Stimulated activated CD4-positive, alpha-beta T cell treated with anti-CD3 and anti-CD28 coated beads, Interleukin-12 subunit alpha, Interleukin-12 subunit beta, amount 100 ng/mL, for 24 hours (primary cell): ENCODE measurements around the gene SPATS2.
"Not testable (repeated sequence)": the region's sequence is repeated elsewhere in the genome, so short reads cannot be mapped to it uniquely, and the experiment has no call there.

Source experiments
- DNase-seq, 2 experiments: peaks; one replicate each; pipeline ENCODE4 v3.0.0-alpha.2; 2020; ENCODE audit warnings: low read depth in 2 of 2

Gene SPATS2

DNA sequence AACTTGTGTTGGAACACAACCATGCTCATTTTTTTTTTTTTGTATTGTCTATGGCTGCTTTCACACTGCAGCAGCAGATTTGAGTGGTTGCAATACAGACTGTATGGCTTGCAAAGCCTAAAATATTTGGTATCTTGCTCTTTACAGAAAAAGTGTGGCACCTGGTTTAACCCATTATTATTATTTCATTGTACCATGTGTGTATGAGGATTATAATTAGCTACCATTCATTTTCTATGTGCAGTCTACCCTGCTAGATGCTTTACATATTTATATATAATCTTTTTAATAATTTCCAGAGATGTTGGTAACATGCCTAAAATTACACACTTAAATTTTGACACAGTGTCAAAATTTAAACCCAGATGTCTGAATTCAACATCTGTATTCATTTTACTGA is 37.7 kb downstream of the SPATS2 start:
- no peak for DNase-seq

DNA sequence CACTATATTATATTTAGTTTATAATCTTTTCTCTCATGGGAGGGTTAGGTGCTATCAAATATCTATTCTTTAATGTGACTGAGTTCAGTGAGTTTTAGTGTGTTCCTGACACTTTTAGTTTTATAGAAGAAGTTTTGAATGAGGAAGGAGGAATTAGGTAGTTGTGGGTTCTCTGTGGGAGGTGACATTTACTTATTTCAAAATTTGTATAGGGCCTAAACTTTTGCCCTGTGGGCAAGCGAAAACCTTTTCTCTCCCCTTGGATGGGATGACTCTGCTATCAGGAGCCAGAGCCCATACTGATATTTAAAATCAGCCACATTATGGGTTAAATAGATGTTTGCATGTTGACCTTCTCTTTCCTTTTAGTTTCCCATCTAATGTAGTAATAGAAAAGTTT is 43.6 kb downstream of the SPATS2 start:
- DNase-seq = no peak

DNA sequence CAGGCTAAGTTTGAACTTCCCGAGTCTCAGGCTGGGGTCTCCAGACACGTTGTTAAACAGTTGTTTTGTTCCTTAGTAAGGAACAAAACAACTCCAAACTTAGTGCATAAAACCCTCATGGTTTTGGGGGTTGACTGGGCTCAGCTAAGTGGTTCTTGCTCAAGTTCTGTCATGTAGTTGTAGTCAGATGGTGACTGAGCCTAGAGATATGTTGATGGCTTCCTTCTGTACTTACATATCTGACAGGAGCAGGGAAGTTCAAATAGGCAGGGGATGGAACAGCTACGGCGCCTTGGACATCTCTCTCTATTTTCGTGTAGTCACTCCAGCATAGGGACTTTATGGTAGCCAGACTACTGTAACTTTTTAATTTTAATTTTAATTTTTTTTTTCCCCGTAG is 45.7 kb downstream of the SPATS2 start:
- DNase-seq = no peak

DNA sequence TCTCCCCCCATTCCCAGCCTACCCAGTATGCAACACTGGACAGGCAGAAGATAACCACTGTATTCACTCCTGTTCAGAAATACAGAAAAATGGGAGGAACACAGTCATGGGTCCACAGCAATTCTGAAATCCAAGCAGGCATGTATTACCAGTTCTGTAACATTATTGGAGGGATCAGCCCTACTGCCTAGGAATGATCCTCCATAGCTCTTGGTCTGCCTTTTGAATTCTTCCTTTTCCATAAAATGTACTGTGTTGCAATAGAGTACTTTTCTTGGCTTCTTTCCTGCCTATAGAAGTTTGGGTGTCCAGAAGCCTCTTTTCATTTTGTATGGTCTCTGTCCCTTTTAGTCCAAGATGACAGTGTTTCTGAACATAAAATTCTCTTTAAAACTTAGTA is 46.5 kb downstream of the SPATS2 start:
- no peak for DNase-seq

DNA sequence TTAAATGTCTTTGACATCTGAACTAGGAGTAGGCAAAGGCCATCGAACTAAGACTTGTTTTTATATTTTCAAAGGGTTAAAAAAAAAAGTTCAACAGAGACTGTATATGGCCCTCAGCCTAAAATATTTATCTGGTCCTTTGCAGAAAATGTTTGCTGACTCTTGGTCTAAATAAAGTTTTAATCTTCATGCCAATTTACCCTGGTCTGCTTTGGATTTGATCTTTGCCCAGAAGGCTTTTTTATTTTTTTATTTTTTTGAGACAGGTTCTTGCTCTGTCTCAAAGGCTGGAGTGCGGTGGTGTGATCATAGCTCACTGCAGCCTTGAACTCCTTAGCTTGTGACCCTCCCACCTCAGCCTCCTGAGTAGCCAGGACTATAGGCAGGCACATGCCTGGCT is 47.1 kb downstream of the SPATS2 start:
- no peak for DNase-seq

DNA sequence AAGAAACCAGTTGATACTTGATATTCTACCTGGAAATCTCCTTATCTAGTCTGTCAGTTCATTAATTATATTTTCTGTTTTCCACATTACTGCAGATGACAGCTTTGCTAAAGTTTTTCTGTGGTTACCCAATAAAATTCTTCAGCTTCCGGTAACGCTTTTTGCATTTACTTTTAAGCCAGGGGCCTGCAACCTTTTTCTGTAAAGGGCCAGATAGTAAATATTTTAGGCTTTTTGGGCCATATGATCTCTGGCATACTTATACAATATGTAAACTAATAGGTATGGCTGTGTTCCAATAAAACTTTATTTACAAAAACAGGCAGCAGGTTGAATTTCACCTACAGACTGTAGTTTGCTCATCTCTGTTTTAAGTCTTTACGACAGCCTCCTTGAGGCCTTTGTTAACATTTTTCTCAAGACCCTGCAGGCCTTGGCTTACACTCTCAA is 48.3 kb downstream of the SPATS2 start:
- no peak for DNase-seq

DNA sequence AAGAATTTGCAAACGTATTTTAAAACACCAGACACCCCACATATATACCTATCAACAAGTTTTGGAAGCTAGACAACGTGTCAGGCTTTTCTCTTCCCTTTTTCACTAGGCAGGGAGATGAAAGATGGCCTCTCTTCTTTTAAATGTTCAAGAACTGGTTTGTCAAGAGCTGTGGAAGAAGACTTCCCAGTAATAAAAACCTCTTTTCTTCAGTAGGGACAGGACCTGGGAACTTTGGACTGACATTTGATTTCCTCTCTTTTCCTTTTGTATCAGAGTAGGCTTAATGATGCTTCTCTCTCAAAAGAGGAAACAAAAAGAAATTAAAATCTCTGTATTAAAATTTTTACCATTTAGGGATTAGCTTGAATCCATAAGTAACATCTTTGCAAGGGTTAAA is 49.6 kb downstream of the SPATS2 start:
- no peak for DNase-seq

DNA sequence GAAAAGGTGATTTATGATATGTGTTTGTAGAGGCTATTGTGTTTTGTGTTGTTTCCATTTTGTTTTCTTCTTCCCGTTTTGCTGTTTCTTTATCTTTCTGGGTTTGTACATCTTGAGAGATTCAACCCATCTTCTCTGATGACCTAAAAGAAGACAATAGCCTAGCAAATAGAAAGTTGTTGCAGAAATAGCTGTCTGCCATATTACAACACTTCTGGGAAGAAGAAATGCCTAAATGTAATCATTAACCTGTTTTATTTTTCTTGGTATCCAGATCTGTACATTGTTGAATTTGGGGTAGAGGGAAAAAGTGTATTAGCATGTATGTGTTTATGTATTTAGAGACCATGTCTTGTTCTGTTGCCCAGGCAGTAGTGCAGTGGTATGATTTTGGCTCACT is 50.3 kb downstream of the SPATS2 start:
- DNase-seq = no peak

DNA sequence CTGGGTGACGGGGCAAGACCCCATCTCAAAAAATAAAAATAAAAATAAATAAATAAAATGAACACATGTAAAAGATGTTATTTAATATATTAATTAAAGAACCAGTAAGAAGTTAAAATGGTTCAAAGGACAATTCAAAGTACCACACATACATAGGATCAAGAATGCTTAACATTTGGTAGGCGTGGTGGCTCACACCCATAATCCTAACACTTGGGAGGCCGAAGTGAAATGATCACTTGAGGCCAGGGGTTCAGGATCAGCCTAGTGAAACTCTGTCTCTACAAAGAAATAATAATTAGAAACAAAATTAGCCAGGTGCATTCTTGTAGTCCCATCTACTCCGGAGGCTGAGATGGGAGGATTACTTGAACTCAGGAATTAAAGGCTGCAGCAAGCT is 53.3 kb downstream of the SPATS2 start:
- no peak for DNase-seq

DNA sequence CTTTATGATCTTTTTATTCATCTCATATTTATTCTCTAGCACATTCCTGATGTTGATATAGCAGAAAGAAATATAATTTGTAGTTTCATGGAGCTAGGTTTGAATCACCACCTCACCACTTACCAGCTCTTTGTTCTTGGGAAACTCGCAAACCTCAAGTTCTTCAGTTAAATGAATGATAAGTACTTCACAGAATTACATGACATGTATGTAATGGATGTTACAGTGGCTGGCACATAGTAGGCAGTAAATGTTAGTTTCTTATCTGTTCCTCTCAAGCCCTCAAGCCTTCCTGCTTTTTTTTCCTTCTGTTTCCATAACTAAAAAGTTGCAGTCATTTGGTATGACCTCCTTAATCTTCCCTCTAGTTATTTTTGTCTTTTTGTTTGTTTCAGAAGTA is 54.9 kb downstream of the SPATS2 start:
- no peak for DNase-seq

DNA sequence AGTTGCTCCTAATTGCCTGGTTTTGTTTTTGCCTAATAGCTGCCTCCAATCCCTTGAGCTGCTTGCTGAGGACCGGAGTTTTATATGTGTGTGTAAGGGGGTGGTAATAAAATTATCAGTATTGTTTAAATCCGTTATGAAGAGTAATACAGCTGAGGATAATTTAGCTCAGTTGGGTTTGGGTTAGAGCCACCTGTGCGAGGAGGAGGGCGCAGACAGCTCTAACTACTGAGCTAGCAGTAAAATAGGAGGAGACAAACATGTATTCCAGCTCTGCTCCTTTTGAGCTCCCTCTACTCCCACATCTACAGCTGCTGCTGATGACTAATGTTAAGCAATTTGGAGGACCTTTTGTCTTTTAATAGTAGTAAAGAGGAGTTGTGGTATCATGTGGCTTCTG is 61.5 kb downstream of the SPATS2 start:
- DNase-seq = no peak

DNA sequence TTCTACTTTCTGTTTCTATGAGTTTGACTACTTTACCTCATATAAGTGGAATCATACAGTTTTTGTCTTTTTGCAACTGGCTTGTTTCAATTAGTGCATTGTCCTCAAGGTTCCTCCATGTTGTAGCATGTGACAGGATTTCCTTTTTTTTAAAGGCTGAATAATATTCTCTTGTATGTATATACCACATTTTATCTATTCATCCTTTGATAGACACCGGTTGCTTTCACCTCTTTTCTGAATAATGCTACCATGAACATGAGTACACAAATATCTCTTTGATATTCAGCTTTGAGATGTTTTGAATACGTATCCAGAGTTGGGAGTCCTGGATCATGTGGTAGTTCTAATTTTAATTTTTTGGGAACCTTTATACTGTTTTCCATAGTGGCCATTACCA is 65.4 kb downstream of the SPATS2 start:
- DNase-seq = no peak

DNA sequence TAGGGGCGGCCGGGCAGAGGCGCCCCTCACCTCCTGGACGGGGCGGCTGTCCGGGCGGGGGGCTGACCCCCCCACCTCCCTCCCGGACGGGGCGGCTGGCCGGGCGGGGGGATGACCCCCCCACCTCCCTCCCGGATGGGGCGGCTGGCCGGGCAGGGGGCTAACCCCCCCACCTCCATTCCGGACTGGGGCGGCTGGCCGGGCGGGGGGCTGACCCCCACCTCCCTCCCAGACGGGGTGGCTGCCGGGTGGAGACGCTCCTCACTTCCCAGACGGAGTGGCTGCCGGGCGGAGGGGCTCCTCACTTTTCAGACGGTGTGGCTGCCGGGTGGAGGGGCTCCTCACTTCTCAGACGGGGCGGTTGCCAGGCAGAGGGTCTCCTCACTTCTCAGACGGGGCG is 69.5 kb downstream of the SPATS2 start:
- not testable (repeated sequence) for DNase-seq

DNA sequence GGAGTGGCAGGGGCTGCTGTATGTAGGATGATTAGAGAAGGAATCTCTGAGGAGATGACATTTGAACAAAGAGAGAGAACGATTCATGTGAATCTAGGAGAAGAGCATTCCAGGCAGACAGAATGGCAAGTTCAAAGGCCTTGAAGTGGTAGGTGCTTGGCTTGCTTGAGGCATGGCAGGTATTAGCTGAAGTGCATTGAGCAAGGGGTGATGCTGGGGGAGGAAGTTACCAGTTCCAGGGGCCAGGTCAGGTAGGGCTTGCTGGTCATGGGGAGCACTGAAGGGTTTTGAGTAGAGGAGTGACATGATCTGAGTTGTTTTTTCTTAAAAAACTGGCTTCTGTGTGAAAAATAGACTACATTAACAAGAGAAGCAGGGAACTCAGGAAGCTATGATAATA is 71.8 kb downstream of the SPATS2 start:
- DNase-seq = no peak

DNA sequence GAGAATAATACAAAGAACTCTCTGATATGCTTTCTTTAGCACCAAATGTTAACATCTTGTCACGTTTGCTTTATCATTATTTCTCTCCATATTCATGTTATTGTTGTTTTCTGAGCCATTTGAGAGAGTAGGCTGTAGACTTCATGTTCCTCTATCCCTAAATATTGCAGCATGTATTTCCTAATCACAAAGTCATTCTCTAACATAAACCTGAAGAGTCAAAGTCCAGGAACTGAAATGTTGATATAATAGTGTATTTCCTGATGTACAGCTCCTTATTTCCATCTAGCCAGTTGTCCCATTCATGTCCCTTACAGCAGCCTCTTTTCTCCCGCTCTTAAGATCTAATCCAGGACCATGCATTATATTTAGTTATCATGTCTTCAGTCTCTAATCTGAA is 72.8 kb downstream of the SPATS2 start:
- DNase-seq = no peak

DNA sequence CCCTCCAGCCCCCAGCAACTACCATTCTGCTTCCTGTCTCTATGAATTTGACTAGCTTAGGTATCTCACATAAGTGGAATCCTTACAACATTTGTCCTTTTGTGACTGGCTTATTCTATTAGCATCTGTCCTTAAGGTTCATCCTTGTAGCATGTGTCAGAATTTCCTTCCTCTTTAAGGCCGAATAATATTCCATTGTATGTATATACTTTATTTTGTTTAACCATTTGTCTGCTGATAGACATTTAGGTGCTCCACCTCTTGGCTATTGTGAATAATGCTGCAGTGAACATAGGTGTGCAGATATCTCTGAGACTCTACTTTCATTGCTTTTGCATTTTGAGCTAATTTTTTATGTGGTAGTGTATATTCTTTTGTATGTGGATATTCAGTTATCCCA is 75.7 kb downstream of the SPATS2 start:
- DNase-seq = no peak

DNA sequence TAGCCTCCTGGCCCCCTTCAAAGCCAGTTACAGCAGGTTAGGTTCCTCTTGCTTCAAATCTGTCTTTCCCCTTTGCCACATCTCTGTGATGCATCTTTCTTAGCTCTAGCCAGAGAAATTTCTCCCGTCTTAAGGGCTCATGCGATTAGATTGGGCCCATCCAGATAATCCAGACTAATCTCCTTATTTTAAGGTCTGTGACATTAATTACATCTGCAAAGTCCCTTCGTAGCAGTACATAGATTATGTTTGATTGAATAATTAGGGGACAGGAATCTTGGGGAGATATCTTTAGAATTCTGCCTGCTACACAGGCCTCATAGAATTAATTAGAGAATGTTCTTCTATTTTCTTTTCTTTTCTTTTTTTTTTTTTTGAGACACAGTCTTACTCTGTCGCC is 79.3 kb downstream of the SPATS2 start:
- DNase-seq = no peak

DNA sequence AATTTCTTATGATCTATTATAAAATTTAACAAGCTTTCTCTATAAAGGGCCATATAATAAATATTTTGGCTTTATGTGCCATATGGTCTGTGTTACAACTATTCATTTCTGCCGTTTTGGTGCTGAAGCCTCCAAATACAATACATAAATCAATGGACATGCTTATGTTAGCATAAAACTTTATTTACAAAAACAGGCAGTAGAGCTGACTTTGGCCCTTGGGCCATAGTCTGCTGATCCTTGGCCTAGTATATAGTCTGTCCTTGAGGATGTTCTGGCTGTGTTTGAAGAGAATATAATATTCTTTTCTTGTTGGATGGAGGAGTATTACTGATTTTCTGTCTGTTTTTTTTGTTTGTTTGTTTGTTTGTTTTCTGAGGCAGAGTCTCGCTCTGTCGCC is 81.6 kb downstream of the SPATS2 start:
- no peak for DNase-seq

DNA sequence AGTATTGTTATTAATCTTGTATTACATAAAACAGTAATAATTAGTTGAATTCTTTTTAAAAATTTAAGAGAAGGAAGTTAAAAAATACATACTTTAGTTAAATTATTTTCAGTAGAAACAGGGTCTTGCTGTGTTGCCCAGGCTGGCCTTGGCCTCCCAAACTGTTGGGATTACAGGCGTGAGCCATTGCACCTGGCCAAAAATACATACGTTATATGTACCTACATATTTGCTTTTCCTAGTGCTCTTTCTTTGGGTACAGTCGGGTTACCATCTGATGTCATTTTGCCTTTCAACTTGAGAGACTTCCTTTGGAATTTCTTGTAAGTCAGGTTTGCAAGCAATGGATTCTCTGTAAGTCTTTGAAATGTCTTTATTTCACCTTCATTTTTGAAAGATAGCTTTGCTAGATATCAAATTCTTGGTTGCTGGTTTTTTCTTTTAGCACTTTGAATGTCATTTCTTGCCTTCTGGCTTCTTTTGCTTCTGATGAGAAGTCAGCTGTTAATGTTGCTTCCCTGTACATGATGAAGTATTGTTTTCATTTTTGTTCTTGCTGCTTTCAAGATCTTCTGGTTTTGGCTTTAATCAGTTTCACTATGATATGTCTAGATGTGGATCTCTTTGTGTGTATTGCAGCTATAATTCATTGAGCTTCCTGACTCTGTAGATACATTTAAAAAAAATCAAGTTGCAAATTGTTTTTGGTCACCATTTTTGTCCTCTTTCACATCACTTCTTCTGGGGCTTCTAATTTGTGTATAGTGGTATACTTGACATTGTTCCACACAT is 84.4 kb downstream of the SPATS2 start:
- no peak for DNase-seq

DNA sequence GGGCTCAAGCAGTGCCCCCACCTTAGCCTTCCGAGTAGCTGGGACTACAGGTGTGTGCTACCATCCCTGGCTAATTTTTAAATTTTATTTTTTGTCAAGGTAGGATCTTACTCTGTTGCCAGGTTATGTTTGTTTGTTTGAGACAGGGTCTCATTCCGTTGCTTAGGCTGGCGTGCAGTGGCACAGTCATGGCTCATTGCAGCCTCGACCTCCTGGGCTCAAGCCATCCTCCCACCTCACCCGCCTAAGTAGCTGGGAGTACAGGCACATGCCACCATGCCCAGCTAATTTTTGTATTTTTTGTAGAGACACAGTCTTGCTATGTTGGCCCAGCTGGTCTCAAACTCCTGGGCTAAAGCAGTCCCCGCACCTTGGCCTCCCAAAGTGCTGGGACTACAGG is 88.2 kb downstream of the SPATS2 start:
- DNase-seq = no peak

DNA sequence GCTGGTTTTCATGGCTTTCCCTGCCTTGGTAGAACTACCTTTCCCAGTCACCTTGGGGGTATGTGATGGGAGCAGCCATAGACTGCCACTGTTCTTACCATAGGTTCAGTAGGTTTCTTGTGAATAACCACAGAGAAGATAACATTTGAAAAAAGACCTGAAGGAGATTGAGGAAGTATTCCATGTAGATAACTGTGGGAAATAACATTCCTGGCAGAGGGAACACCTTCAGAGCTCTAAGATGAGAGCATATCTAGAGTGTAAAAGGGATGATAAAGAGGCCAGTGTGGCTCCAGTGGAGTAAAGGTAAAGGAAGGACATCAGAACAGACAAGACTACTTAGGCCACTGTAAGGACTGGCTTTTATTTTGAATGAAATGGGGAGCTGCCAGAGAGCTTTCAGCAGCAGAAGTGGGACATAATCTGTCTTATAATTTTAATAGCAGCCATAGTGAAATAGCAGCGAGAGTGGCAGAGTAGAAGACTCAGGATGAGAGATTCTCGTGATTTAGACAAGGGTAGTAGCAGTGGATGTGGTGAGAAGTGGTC is 88.9 kb downstream of the SPATS2 start:
- no peak for DNase-seq

DNA sequence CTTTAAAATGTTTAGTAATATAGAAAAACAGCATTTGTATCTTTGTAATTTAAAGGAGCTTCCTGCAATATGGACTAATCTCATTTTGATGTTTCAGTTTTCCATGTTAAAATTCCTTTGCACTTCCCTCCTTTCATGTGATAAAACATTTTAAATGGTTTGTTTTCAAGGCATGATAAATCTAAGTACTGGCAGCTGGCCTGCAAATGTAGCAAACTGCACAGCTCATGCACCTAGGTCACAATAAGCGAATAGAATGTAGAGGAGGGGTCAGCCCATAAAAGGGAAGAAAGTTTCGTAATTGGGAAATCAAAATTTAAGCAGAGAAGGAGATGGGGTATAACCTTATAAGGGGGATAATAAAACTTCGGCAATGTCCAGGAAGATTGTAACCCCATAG is 91.6 kb downstream of the SPATS2 start:
- DNase-seq = no peak

DNA sequence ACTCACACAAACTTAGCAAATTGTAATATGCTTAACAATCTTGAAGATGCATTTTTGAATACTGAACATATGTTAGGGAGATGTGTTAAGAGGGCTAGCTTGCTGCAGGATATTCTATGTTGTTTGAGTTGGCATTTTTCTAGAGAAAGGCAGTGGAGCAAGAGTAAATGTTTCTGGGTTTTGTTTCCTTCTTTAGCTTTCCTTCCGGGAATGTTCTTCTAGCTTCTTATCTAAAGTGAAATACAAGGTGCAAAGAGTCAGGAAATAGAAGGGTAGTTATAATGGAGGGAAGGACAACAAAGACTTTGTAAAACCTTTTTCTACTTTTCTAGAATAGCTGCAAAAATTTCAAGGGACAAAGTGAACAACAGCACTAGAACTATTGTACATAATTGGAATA is 94.0 kb downstream of the SPATS2 start:
- DNase-seq = no peak
